Effector CD4-positive, alpha-beta T cell (primary cell): ENCODE measurements around the gene DGCR6.
"Not testable (repeated sequence)": the region's sequence is repeated elsewhere in the genome, so short reads cannot be mapped to it uniquely, and the experiment has no call there.

Source experiments
- DNase-seq: peaks from one replicate; pipeline ENCODE4 v3.0.0-alpha.2; 2020
- total RNA-seq: gene quantifications from one replicate; lab custom pipeline; 2026; lab: John Stamatoyannopoulos, UW

Gene DGCR6
- 0.75 reads per million for total RNA-seq

DNA sequence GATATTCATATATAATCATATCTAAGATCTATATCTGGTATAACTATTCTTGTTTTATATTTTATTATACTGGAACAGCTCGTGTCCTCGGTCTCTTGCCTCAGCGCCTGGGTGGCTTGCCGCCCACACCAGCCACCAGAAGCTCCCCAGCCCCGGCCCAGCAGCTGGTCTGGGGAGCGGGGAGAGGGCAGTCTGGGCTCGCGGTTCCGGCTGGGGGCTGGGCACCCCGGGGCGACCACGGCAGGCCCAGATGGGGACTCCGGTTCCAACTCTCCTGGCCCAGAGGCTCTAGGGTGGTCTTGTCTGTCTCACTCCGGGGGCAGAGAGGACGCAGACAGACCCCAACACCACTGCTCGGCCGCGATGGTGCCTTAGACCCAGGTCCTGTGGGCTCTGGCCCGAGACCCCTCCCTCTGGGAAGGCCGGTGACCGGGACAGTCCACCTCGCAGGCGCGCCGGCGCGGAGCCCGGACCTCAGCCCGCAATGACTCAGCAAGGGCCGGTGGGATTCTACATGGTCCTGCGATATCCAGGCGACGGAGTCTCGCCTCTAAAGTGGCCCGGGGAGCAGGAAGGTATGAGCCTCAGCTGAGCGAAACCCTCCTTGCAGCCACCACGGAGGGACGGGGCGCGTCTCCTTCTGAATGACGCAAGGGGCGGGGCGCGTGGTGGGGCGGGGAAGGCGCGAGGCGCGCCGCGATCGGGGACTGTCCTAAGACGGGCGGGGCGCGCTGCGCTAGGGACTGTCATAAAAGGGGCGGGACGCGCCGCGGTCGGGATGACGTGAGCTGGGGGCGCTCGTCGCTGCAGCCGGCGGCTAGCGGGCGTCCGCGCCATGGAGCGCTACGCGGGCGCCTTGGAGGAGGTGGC, at the start of gene DGCR6:
Gene DGCR6, plus strand, starts transcription at position 781 of the 870 bp plus-strand sequence. Its CDS starts 55 bp downstream, at position 836.
- DNase-seq = no peak

GRCh38 chr22:18859314-18859713, 46.8 kb upstream of the DGCR6 start:
- DNase-seq = not testable (repeated sequence)

GRCh38 chr22:18881260-18881659, 24.9 kb upstream of the DGCR6 start:
- DNase-seq = peak; percentile 63

- not testable (repeated sequence) for DNase-seq
These were observed 21.7 kb upstream of the DGCR6 start for GRCh38 chr22:18884465-18884864.

DNA sequence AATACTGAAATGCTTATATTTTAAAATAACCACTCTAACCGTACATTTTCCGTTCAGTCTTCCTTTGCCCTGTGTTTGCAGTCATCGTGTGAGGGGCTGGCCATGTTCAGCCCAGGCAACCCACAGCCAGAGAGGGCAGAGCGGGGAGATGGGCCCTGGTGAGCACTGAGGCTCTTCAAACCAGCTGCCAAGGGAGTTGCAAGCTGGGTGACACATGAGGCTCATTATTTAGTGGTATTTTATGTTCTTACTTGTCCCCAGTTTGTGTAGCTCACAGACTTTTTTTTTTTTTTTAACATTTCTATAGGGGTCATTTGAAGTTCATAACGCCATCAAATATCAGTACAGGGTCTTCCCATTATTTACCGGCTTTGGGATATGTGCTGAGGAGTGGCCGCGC, 18.0 kb upstream of the DGCR6 start:
- no peak for DNase-seq

- DNase-seq = not testable (repeated sequence)
These were observed 15.5 kb upstream of the DGCR6 start for GRCh38 chr22:18890510-18891192.

- not testable (repeated sequence) for DNase-seq
These were observed 12.3 kb upstream of the DGCR6 start for GRCh38 chr22:18893775-18894174.

DNA sequence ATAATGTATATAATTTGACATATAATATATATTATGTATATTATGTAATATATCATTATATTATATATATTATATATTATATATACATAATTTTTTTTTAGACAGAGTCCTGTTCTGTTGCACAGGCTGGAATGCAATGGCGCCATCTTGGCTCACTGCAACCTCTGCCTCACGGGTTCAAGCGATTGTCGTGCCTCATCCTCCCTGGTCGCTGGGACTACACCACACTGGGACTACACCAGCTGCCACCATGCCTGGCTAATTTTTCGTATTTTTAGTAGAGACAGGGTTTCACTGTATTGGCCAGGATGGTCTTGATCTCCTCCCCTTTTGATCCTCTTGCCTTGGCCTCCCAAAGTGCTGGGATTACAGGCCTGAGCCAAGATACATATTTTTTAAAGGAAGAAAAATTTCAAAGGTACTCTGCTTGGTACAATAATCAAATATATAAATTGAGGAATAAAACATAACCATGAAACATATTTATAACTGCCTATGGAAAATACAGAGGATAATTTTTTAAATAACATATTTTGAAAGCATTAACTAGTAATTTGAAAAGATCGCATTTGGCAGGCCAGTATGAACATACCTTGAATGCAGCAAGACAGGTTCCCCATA, 10.0 kb upstream of the DGCR6 start:
- not testable (repeated sequence) for DNase-seq

DNA sequence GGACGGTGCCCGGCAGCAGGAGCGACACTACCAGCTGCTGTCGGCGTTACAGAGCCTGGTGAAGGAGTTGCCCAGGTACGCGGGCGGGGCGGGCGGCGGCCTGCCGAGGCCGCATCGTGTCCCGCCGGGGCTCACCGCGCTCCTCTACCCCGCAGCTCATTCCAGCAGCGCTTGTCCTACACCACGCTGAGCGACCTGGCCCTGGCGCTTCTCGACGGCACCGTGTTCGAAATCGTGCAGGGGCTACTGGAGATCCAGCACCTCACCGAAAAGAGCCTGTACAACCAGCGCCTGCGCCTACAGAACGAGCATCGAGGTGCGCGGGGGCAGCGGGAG, 258 bp downstream of the DGCR6 start:
- not testable (repeated sequence) for DNase-seq

- no peak for DNase-seq
These were observed 776 bp downstream of the DGCR6 start for GRCh38 chr22:18906896-18907295.

- no peak for DNase-seq
These were observed 3.4 kb downstream of the DGCR6 start for GRCh38 chr22:18909556-18909955.

DNA sequence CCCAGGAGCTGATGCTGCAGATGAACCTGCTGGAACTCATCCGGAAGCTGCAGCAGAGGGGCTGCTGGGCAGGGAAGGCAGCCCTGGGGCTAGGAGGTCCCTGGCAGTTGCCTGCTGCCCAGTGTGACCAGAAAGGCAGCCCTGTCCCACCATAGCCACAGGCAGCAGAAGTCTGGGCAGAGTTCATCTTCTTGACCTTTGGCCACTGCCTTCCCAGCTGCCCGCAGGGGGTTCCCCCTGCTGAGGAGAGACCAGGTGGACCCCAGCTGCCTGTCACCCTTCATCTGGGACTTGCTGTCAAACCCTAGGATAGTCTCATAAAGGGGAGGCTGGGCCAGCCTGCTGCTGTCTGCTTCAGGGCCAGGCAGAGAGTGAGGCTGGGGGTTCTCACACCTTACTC, 5.4 kb downstream of the DGCR6 start:
- DNase-seq = not testable (repeated sequence)

- not testable (repeated sequence) for DNase-seq
These were observed 6.3 kb downstream of the DGCR6 start for GRCh38 chr22:18912264-18912946.

GRCh38 chr22:18914558-18914957, 8.4 kb downstream of the DGCR6 start:
- DNase-seq = not testable (repeated sequence)

DNA sequence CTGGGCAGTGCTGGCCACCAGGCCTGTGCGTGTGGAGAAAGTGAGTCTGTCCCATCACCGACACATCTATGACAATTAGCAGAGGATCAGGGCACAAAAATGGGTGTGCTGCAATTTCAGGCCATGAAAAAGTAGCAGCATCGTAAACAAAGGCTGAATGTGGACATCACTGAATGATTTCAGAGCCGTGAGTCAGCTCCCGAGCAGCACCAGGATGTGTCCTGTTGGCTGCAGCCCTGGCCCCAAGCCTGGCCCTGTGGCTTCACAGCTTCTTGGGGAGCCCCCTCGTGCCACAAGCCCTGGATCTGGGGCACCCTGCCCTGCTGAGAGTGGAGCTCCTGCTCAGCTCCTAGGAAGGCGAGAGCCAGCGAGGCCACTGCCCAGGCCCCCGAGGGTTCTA, 9.4 kb downstream of the DGCR6 start:
- DNase-seq = not testable (repeated sequence)

GRCh38 chr22:18917818-18918217, 11.7 kb downstream of the DGCR6 start:
- not testable (repeated sequence) for DNase-seq

DNA sequence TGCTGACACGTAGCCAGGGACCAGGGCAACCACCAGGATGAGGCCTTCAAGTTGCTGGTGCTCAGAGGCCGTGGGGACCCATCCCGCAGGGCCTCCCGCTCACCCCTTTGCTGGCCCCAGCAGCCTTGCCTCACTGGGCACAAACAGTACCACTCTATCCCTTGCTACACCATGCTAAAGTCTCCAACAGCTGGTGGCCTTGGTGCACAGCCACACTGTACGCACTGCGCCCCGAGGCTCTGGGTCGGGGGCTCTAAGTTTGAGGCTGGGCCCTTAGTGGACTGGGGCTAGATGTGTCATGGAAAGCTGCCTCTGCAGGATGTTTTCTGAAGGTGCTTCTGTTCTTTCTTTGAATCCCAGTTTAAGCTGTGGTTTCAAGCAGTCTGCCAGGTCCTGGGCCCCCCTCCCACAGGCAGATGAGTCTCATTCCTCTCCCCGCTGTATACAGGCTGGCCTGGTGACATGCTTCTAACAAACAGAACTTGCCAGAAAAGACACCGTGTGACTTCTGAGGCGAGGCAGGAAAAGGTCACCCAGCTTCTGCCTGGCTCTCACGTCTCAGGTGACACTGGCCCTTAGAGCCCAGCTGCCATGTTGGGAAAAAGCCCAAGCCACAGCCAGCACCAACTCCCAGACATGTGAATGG, 14.3 kb downstream of the DGCR6 start:
- DNase-seq = not testable (repeated sequence)

DNA sequence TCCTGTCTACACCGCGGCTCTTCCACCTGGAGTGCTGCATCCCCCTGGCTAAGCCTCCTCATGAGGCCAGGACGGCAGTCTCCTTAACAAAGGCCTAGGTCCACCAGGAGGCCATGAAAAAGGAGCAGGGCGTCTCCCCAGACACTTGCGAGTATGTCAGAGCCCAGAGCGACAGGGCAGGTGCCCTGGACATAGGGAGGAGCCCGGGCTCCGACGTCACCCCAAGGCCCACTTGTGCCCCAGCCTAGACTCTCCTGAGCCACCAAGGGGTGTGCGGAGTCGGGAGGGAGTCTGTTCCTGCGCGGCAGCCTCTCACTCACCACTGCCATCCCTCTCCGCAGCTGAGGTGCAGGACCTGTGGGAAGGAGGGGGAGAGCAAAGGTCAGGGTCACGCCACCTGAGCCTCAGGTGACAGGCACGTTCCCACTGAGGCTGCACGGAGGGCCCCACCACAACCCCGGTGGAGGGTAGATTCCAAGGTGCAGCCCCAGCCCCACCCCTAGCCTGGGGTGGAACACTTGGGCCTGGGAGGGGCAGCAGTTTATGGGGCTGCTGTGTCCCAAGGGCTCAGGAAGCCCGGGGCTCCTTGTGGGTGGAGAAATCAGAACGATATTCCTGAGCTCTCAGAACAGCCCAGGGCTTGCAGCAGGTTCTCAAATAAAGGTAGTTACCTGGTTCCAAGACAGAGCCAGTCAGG, 19.4 kb downstream of the DGCR6 start:
- no peak for DNase-seq

DNA sequence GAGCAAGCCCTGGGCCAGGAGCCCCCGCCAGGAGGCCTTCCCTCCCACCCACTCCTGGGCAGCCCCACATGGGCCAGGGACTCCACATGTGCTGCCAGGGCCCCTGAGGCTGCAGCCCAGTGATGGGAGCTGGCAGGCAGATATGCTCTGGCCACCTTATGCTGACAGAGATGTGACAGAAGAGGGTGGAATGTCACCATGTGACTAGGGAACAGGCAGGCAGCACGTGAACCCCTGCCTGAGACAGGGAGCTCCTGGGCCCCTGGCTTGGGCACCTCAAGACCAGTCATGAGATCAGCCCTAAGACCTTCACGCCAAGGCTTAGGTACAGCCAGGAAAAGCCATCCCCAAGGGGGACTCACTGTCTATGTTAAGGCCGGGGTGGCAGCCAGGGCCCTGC, 20.9 kb downstream of the DGCR6 start:
- DNase-seq = no peak

DNA sequence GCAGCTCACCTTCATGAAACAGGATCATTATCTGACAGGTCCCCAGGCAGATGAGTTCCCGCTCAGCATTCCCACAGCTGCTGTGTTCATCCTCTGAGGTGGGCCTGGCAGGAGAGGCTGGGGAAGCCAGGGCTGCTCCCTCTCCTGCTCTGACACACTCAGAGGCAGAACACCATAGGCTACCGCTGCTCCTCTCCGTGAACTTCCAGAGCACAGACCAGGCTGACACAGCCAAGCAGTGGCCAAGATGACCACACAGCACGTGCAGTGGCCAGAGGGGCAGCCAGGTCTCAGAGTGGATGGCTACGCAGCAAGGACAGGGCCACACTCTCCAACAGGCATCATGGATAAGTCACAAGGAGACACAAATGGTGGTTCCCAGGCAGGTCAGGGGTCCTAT, 21.5 kb downstream of the DGCR6 start:
- no peak for DNase-seq

- no peak for DNase-seq
These were observed 23.3 kb downstream of the DGCR6 start for GRCh38 chr22:18929459-18929858.
